ENCODE results near the gene ZFYVE27. TPM values are rescaled to one million over a fixed set of nuclear protein-coding genes. Genes with fewer than 3 reads are reported as not detected.

ZFYVE27 gene
- polyA plus RNA-seq, 1 donor from 2014 or later: 135 TPM

DNA sequence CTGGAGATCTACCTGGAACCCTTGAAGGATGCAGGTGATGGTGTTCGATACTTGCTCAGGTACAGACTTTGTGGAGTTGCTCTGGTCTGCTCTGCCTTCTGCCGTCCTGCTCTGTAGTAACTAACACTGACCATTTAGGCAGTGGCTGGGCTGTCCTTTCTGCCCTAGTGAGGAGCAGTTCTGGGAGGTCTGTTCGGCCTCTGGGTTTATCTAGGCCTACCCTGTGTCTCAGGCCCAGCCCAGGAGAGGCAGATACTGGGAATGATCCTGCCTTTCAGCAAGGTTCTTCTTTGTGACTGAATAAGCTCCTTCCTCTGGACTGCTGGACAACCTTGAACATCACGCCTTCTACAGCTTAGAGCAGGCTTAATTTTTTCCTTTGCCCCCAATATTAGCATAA lies 1.7 kb downstream of the ZFYVE27 start:
- Histone ChIP-seq H3K4me3 (ENCODE audit: low read length) (peak overlapping the region; percentile 97), H4K20me1 (ENCODE audit: insufficient read depth) (no peaks in the 10 kb centered on the region), H3K27me3 (ENCODE audit: insufficient read depth, low read depth, low read length) (no peaks in the 10 kb centered on the region), H3K79me2 (replicated peaks; ENCODE audit: insufficient read depth, low read length) (peaks cover 29% of the 10 kb centered on the region), H3K27ac (ENCODE audit: low read length) (no peak overlapping the region), H3K9ac (ENCODE audit: low read length) (no peak overlapping the region), H3K9me2 (ENCODE audit: insufficient read depth, low read length) (no peaks in the 10 kb centered on the region), H2AFZ (ENCODE audit: low read depth, low read length) (no peak overlapping the region), H3K9me3 (ENCODE audit: low read length) (no peaks in the 10 kb centered on the region), H3F3A (ENCODE audit: insufficient read depth, low read length, poor library complexity, severe bottlenecking) (no peaks in the 10 kb centered on the region), H3K36me3 (ENCODE audit: insufficient read depth, low read length) (no peaks in the 10 kb centered on the region), H3K4me2 (ENCODE audit: low read length) (peak overlapping the region; percentile 95)
- TF ChIP-seq EP300 (conservative IDR thresholded peaks at IDR 0.05; ENCODE audit: poor library complexity, severe bottlenecking): no peak
- no peak for TF ChIP-seq CTCF (IDR thresholded peaks at IDR 0.05; ENCODE audit: poor library complexity, severe bottlenecking)
- no peak for TF ChIP-seq POLR2AphosphoS5 (IDR thresholded peaks at IDR 0.05)
- no peak for TF ChIP-seq TAF1 (IDR thresholded peaks at IDR 0.05; ENCODE audit: low read depth)
- no peak for TF ChIP-seq EZH2 (IDR thresholded peaks at IDR 0.05; ENCODE audit: borderline replicate concordance, insufficient read depth, low read length, poor library complexity, severe bottlenecking)
- no peak for TF ChIP-seq MXI1 (conservative IDR thresholded peaks at IDR 0.05; ENCODE audit: poor library complexity, severe bottlenecking)
- TF ChIP-seq, protein P1, sequence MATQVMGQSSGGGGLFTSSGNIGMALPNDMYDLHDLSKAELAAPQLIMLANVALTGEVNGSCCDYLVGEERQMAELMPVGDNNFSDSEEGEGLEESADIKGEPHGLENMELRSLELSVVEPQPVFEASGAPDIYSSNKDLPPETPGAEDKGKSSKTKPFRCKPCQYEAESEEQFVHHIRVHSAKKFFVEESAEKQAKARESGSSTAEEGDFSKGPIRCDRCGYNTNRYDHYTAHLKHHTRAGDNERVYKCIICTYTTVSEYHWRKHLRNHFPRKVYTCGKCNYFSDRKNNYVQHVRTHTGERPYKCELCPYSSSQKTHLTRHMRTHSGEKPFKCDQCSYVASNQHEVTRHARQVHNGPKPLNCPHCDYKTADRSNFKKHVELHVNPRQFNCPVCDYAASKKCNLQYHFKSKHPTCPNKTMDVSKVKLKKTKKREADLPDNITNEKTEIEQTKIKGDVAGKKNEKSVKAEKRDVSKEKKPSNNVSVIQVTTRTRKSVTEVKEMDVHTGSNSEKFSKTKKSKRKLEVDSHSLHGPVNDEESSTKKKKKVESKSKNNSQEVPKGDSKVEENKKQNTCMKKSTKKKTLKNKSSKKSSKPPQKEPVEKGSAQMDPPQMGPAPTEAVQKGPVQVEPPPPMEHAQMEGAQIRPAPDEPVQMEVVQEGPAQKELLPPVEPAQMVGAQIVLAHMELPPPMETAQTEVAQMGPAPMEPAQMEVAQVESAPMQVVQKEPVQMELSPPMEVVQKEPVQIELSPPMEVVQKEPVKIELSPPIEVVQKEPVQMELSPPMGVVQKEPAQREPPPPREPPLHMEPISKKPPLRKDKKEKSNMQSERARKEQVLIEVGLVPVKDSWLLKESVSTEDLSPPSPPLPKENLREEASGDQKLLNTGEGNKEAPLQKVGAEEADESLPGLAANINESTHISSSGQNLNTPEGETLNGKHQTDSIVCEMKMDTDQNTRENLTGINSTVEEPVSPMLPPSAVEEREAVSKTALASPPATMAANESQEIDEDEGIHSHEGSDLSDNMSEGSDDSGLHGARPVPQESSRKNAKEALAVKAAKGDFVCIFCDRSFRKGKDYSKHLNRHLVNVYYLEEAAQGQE (IDR thresholded peaks at IDR 0.05; ENCODE audit: borderline replicate concordance): no peak
- no peak for TF ChIP-seq SMC3 (conservative IDR thresholded peaks at IDR 0.05; ENCODE audit: poor library complexity)
- no peak for TF ChIP-seq RAD21 (conservative IDR thresholded peaks at IDR 0.05)

DNA sequence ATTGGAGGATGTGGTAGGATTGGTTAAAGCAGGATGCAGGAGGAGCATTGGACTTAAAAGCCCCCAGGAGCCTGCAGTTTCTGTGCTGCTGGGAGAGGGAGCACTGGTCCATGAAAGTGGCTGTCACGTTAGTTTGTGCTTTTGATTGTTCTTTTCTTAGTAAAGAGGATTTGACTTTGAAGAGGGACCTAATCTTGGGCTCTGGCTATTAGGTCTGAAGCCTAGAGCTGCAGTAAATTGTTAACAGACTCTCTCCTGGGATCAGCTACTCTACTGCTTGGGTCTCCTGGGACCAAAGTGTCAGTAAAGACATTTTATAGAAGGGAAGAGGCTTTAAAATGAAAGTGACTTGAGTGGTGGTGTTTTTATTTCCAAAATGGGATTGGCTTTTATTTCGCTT lies 3.7 kb downstream of the ZFYVE27 start:
- Histone ChIP-seq H3K4me2 (ENCODE audit: low read length) (no peak overlapping the region), H3K36me3 (ENCODE audit: insufficient read depth, low read length) (no peaks in the 10 kb centered on the region), H2AFZ (ENCODE audit: low read depth, low read length) (no peak overlapping the region), H4K20me1 (ENCODE audit: insufficient read depth) (no peaks in the 10 kb centered on the region), H3F3A (ENCODE audit: insufficient read depth, low read length, poor library complexity, severe bottlenecking) (no peaks in the 10 kb centered on the region), H3K27me3 (ENCODE audit: insufficient read depth, low read depth, low read length) (no peaks in the 10 kb centered on the region), H3K9ac (ENCODE audit: low read length) (no peak overlapping the region), H3K4me3 (ENCODE audit: low read length) (no peak overlapping the region), H3K27ac (ENCODE audit: low read length) (no peak overlapping the region), H3K79me2 (replicated peaks; ENCODE audit: insufficient read depth, low read length) (peaks cover 29% of the 10 kb centered on the region), H3K9me2 (ENCODE audit: insufficient read depth, low read length) (no peaks in the 10 kb centered on the region), H3K9me3 (ENCODE audit: low read length) (no peaks in the 10 kb centered on the region)
- TF ChIP-seq EP300 (conservative IDR thresholded peaks at IDR 0.05; ENCODE audit: poor library complexity, severe bottlenecking) (no peak), POLR2AphosphoS5 (IDR thresholded peaks at IDR 0.05) (no peak), TAF1 (IDR thresholded peaks at IDR 0.05; ENCODE audit: low read depth) (no peak)

Data from neural cell (in vitro differentiated cells).